ENCODE results near the gene AK9.
"Not testable (repeated sequence)": the region's sequence is repeated elsewhere in the genome, so short reads cannot be mapped to it uniquely, and the experiment has no call there.

The AK9 gene

GRCh38 chr6:109579361-109579760 is 111.6 kb downstream of the AK9 start:
- no peak overlapping the region for H3K4me3 ChIP-seq (replicated peaks; ENCODE audit: low read depth, low read length)
- DNase-seq (ENCODE audit: extremely low read depth, low read depth): no peak
- no peak for TF ChIP-seq CTCF (IDR thresholded peaks at IDR 0.05; ENCODE audit: low read depth, low read length, missing control alignments)

GRCh38 chr6:109569901-109570300 is 121.1 kb downstream of the AK9 start:
- not testable (repeated sequence) for H3K4me3 ChIP-seq (replicated peaks; ENCODE audit: low read depth, low read length); DNase-seq (ENCODE audit: extremely low read depth, low read depth)

- no peak for DNase-seq (ENCODE audit: extremely low read depth, low read depth)
- TF ChIP-seq CTCF (IDR thresholded peaks at IDR 0.05; ENCODE audit: low read depth, low read length, missing control alignments): no peak
- no peak overlapping the region for H3K4me3 ChIP-seq (replicated peaks; ENCODE audit: low read depth, low read length)
Observed at GRCh38 chr6:109561844-109562243, 129.2 kb downstream of the AK9 start.

DNA sequence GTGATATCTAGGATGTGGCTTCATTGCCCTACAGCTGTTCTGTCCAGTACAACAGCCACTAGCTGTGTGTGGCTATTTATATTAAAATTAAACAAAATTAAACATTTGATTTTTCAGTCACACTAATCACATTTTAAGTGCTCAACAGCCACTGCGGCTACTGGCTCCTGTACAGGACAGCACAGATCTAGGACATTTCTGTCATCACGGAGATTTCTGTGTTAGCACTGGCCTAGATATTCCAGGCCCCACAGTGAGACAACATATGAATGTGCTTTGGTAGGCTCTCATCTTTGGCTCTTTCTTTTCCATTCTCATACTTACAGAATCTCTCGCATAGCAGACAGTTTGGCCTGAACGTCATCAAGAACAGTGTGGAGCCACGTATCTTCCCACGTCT is 159.6 kb downstream of the AK9 start:
- TF ChIP-seq CTCF (IDR thresholded peaks at IDR 0.05; ENCODE audit: low read depth, low read length, missing control alignments): no peak
- DNase-seq (ENCODE audit: extremely low read depth, low read depth): no peak

DNA sequence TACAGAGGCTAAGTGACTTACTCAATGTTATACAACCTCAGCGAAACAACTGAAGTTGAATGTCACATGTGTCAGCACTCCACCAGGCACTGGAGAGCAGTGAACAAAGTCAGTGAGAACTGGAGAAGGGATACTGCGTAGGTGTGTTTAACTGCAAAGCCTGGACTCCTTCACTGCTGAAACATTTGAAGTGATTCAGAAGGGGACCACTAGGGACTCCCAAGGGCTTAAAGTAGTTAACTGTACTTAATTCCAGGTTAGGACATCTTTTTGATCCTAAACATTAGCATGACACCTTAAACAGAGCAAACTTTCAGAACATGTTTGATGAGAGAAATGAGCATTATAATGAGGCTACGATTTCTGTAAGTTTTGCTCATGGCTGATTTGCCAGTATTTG is 163.0 kb downstream of the AK9 start:
- H3K4me3 ChIP-seq (replicated peaks; ENCODE audit: low read depth, low read length): no peak overlapping the region
- DNase-seq (ENCODE audit: extremely low read depth, low read depth): no peak
- no peak for TF ChIP-seq CTCF (IDR thresholded peaks at IDR 0.05; ENCODE audit: low read depth, low read length, missing control alignments)

More for the DNA sequence above, 159.6 kb downstream of the AK9 start:
- no peak overlapping the region for H3K4me3 ChIP-seq (replicated peaks; ENCODE audit: low read depth, low read length)

DNA sequence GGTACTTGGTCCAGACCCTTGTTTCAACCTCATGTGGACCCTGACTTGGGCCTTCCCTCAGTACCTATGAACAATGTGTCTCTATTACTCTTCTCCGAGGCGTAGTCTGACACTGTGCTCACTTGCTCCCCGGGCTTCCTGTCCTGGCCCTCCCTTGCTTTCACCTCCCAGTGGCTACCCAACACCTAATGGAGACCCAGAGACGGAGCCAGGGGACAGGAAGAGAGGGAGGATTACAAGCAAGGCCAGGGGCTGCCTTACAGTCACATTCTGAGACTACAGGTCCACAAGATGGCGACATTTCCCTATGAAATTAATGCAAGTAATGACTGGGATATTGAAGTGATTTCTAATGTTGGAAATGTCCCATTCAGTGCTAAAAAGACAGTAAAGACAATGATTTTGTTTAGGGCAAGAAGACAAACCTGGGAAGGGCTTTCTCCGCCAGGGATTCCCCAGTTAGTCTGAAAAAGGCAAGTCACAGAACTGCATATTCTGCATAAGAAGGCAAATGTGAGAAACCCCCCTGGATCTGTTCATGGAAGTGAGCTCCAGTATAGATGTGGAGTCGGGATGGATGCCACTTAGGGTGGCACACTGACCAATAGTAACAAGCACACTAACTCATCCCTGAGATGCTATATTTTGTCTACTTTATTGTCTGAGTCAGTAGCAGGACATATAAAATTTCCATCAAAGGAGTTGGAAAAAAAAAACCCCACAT is 163.9 kb downstream of the AK9 start:
- H3K4me3 ChIP-seq (replicated peaks; ENCODE audit: low read depth, low read length): no peak overlapping the region
- DNase-seq (ENCODE audit: extremely low read depth, low read depth): peak; percentile 37
- peak; percentile 52 for TF ChIP-seq CTCF (IDR thresholded peaks at IDR 0.05; ENCODE audit: low read depth, low read length, missing control alignments)

GRCh38 chr6:109524129-109524528 is 166.9 kb downstream of the AK9 start:
- no peak for DNase-seq (ENCODE audit: extremely low read depth, low read depth)
- TF ChIP-seq CTCF (IDR thresholded peaks at IDR 0.05; ENCODE audit: low read depth, low read length, missing control alignments): no peak

More at GRCh38 chr6:109524129-109524528, 166.9 kb downstream of the AK9 start:
- no peak overlapping the region for H3K4me3 ChIP-seq (replicated peaks; ENCODE audit: low read depth, low read length)
